PFSK-1 (cell line): ENCODE data around the gene SLIT3.

Experiments
- FOXP2 ChIP-seq: optimal IDR thresholded peaks from 2 replicates; pipeline ENCODE3; 2011; ENCODE audit warnings: borderline replicate concordance, control low read depth, inconsistent platforms; ENCODE audit not compliant: insufficient read depth; ENCODE audit errors: extremely low read length, extremely low read depth
- POLR2AphosphoS5 ChIP-seq: IDR thresholded peaks from 2 replicates; pipeline ENCODE4 v1.6.1; 2012; ENCODE audit warnings: low read depth, mild to moderate bottlenecking, control low read depth, low read length, moderate library complexity
- SIN3A ChIP-seq: IDR thresholded peaks from 2 replicates; pipeline ENCODE4 v1.6.1; 2012; ENCODE audit warnings: mild to moderate bottlenecking, low read length, moderate library complexity, borderline replicate concordance; ENCODE audit not compliant: insufficient read depth
- TAF1 ChIP-seq: IDR thresholded peaks from 2 replicates; pipeline ENCODE4 v1.6.1; 2012; ENCODE audit warnings: low read length, control low read depth, borderline replicate concordance; ENCODE audit not compliant: insufficient read depth
- TF ChIP-seq, protein P1 (sequence below), 2 experiments: IDR thresholded peaks; 2 replicates each; pipeline versions ENCODE4 v1.6.1 to v1.8.0; 2011 to 2012; ENCODE audit warnings: low read depth in 2 of 2, low read length in 2 of 2, control low read depth in 1 of 2, inconsistent platforms in 1 of 2, mild to moderate bottlenecking in 1 of 2, moderate library complexity in 1 of 2; ENCODE audit not compliant: insufficient read depth in 1 of 2

SLIT3 gene

DNA sequence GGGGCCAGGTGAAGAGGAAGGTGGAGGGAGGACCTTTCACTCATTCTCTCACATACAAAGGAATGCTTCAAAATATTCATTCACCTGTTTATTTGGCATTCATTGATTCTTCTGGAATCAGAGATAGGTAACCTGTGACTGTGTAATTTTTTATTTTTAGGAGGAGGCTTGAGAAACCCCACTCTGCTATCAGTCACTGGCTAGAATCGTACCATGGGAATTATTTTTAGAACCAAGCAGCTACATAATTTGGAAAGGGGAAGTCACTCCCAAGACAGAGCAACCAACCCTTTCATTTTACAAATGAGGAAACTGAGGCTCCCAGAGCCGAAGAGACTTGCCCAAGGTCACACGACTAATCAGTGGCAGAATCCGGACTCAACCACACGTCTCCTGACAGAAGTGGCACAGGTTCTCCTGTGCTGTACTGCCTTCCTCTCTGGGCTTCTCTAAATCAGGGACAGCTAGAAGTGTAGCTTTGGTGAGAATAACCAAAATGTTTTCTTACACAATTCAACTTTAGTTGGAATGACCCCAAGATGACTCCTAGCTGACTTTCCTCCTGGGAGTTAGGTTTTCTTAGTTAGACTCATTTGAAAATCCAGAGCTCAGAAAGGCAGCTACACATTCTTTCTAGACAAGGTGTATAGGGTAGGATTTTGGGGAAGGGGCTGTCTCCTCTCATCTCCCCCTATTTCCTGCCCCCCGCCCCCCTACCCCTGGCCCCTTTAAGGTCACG lies 457.5 kb downstream of the SLIT3 start:
- TF ChIP-seq TAF1 (no peak), SIN3A (no peak), POLR2AphosphoS5 (no peak), FOXP2 (no peak)
- TF ChIP-seq, protein P1, sequence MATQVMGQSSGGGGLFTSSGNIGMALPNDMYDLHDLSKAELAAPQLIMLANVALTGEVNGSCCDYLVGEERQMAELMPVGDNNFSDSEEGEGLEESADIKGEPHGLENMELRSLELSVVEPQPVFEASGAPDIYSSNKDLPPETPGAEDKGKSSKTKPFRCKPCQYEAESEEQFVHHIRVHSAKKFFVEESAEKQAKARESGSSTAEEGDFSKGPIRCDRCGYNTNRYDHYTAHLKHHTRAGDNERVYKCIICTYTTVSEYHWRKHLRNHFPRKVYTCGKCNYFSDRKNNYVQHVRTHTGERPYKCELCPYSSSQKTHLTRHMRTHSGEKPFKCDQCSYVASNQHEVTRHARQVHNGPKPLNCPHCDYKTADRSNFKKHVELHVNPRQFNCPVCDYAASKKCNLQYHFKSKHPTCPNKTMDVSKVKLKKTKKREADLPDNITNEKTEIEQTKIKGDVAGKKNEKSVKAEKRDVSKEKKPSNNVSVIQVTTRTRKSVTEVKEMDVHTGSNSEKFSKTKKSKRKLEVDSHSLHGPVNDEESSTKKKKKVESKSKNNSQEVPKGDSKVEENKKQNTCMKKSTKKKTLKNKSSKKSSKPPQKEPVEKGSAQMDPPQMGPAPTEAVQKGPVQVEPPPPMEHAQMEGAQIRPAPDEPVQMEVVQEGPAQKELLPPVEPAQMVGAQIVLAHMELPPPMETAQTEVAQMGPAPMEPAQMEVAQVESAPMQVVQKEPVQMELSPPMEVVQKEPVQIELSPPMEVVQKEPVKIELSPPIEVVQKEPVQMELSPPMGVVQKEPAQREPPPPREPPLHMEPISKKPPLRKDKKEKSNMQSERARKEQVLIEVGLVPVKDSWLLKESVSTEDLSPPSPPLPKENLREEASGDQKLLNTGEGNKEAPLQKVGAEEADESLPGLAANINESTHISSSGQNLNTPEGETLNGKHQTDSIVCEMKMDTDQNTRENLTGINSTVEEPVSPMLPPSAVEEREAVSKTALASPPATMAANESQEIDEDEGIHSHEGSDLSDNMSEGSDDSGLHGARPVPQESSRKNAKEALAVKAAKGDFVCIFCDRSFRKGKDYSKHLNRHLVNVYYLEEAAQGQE (IDR thresholded peaks at IDR 0.05; ENCODE audit: insufficient read depth in 1 of 2, low read depth in 2 of 2, low read length in 2 of 2): no peak

DNA sequence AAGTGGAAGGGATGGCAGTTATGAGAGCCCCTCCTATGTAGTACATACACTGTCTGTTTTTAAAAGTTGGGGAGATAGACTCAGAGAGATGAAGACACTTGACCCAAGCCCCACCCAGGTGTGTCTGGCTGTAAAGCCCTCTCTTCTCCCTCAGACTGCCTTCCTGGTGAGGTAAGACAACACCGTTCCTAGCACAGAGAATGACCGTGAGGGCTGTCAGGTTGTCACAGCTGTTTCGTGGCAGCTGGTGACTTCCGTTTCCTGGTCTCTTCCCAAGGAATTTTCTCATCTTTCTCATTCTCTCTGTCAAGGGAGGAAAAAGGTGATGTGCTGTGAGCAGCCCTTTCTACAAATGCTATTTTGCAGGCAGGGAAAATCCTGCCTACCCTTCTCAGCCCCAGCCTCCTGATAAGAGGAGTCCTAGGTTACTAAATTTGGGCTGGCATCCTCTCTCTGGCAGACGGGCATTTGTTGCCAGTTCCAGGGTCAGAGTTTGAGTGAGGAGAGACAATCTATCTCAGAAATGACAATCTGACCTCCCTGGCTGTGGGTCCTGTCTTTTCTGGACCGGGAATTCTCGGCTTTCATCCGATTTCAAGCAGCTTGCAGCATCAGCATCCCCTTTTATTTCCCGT lies 458.3 kb downstream of the SLIT3 start:
- no peak for TF ChIP-seq POLR2AphosphoS5
- TF ChIP-seq SIN3A: no peak
- TF ChIP-seq TAF1: no peak
- TF ChIP-seq, protein P1 (IDR thresholded peaks at IDR 0.05; ENCODE audit: insufficient read depth in 1 of 2, low read depth in 2 of 2, low read length in 2 of 2): no peak
- no peak for TF ChIP-seq FOXP2

DNA sequence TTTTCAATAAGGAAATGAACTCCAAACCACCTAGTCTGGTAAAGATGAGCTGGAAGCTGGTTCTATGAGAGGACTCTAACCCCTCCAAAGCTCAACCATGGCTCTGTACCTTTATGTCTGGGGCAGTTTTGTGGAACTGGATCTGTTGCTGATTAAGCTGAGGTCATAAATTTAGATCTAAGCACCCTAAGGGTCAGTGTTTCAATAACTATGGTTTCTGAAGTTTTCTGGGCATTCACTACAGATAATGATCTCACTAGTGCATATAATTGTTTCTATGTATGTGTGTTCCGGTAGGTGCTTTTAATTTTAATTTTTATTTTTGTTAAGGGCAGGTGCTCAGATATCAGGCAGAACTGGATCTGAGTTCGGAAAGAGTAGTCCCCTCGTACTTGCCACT lies 463.1 kb downstream of the SLIT3 start:
- no peak for TF ChIP-seq FOXP2
- no peak for TF ChIP-seq SIN3A
- TF ChIP-seq, protein P1 (IDR thresholded peaks at IDR 0.05; ENCODE audit: insufficient read depth in 1 of 2, low read depth in 2 of 2, low read length in 2 of 2): no peak
- no peak for TF ChIP-seq POLR2AphosphoS5
- TF ChIP-seq TAF1: no peak

DNA sequence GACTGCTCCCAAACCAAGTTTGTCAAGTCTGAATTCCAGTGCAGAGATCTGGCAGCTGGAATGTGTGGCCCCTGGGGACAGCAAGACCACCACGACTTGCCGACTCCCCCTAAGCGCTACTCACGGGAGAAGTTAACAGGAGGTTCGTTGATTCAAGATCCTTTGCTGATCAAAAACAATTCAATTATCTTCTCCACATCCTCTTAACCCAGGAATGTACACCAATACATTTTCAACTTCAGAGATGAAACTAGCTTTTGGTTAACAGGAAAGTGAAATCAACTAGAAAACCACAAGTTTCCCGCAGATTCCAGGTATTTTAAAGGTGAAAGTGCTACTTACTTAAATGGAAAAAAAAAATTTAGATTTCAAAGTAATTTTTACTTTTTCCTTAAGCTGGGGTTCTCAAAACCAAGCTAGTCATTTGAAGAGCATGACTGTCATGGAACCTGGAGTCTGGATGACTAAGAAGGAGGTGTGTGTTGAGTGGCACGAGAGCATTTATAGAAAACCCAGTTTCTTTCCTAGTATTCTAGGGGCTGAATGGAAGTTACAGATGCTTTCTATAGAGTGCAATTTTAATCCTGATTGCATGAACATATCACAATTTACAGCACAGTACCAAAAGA lies 464.2 kb downstream of the SLIT3 start:
- TF ChIP-seq POLR2AphosphoS5 (no peak), TAF1 (no peak), FOXP2 (no peak), SIN3A (no peak)
- TF ChIP-seq, protein P1 (IDR thresholded peaks at IDR 0.05; ENCODE audit: insufficient read depth in 1 of 2, low read depth in 2 of 2, low read length in 2 of 2): no peak
